Raji (cell line): Measurements from ENCODE around the gene NCMAP.

ENCODE experiments used
- POLR2A ChIP-seq: IDR thresholded peaks from 2 replicates; pipeline ENCODE4 v1.6.1; 2011; ENCODE audit warnings: low read depth, low read length, control low read depth; ENCODE audit not compliant: insufficient read depth

Gene NCMAP

GRCh38 chr1:24632832-24633175 lies 76.9 kb downstream of the NCMAP start:
- no peak for TF ChIP-seq POLR2A

- TF ChIP-seq POLR2A: no peak
Measured at GRCh38 chr1:24635195-24635843, 79.4 kb downstream of the NCMAP start.

GRCh38 chr1:24636661-24637357 lies 80.9 kb downstream of the NCMAP start:
- TF ChIP-seq POLR2A: no peak

GRCh38 chr1:24639094-24639493 lies 83.2 kb downstream of the NCMAP start:
- no peak for TF ChIP-seq POLR2A

GRCh38 chr1:24639881-24640280 lies 84.0 kb downstream of the NCMAP start:
- no peak for TF ChIP-seq POLR2A

- no peak for TF ChIP-seq POLR2A
Measured at GRCh38 chr1:24640288-24640687, 84.4 kb downstream of the NCMAP start.

GRCh38 chr1:24641646-24642151 lies 85.8 kb downstream of the NCMAP start:
- peak; percentile 34; the same call in 1 of the 2 replicates for TF ChIP-seq POLR2A

- peak; percentile 99 for TF ChIP-seq POLR2A
Measured at GRCh38 chr1:24642481-24643362, 86.8 kb downstream of the NCMAP start, which contains the start of gene SRRM1. SRRM1 (plus strand) TSS chr1:24643302; CDS start chr1:24643327, 25 bp downstream.

GRCh38 chr1:24643363-24644099 lies 87.6 kb downstream of the NCMAP start:
- TF ChIP-seq POLR2A: no peak

- no peak for TF ChIP-seq POLR2A
Measured at GRCh38 chr1:24644100-24644384, 88.2 kb downstream of the NCMAP start.

- no peak for TF ChIP-seq POLR2A
Measured at GRCh38 chr1:24648919-24649318, 93.0 kb downstream of the NCMAP start.

- no peak for TF ChIP-seq POLR2A
Measured at GRCh38 chr1:24652382-24652781, 96.5 kb downstream of the NCMAP start.

GRCh38 chr1:24654010-24654409 lies 98.1 kb downstream of the NCMAP start:
- no peak for TF ChIP-seq POLR2A

- no peak for TF ChIP-seq POLR2A
Measured at GRCh38 chr1:24656046-24656445, 100.2 kb downstream of the NCMAP start.

- TF ChIP-seq POLR2A: no peak
Measured at GRCh38 chr1:24657781-24658180, 101.9 kb downstream of the NCMAP start.
